ENCODE measurements around the gene ASAP3. TPM values are rescaled to one million over a fixed set of nuclear protein-coding genes. Genes with fewer than 3 reads are reported as not detected.

Gene ASAP3
- total and polyA plus RNA-seq, 2 experiments from 2014 or later = 13.9 to 27.3 TPM

DNA sequence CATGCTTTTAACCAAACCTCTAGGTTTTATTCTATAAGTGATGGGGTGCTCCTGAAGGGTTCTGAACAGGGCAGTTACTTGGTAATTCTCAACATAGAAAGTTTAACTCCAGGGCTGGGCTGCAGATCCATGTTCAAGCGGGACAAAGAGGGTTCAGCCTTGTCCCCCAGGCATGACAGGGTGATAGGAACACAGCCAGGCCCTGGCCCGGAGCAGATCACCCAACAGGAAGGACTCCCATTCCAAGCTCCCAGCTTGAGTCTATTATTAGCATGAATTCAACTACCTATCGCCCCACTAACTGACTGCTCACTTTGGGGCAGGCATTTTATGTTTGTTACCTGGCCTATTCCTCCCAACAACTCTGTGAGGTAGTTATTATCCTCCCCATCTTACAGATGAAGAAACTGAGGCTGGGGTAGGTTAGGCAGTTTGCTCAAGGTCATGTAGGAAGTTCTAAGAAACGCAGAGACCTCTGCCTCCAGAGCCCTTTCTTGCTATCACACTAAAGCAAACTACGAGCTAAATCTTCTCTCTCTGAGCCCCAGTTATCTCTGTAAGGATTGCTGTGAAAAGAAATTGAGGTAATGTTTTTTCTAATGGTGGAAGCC lies 14.5 kb downstream of the ASAP3 start:
- TF ChIP-seq EZH2phosphoT487 (IDR thresholded peaks at IDR 0.05; ENCODE audit: insufficient read depth, low read depth) = no peak
- no peak for TF ChIP-seq EZH2 (IDR thresholded peaks at IDR 0.05; ENCODE audit: insufficient read depth, poor library complexity, severe bottlenecking)
- Histone ChIP-seq H3K27me3 (replicated peaks; ENCODE audit: insufficient read depth) (no peaks in the 10 kb centered on the region), H3K4me2 (ENCODE audit: unreplicated experiment) (no peak overlapping the region), H3K9me2 (ENCODE audit: insufficient read depth) (no peaks in the 10 kb centered on the region), H2AFZ (no peak overlapping the region), H3K36me3 (ENCODE audit: low read depth) (no peaks in the 10 kb centered on the region), H3K4me1 (ENCODE audit: insufficient read depth) (peaks cover 33% of the 10 kb centered on the region), H3F3A (ENCODE audit: insufficient read depth) (peaks cover 22% of the 10 kb centered on the region), H3K9me3 (ENCODE audit: low read depth) (no peaks in the 10 kb centered on the region), H3K9ac (no peak overlapping the region), H3K27ac (peak overlapping the region; percentile 69; the same call in 1 of the 2 replicates), H3K4me3 (no peak overlapping the region), H4K20me1 (ENCODE audit: insufficient read depth) (no peaks in the 10 kb centered on the region), H3K79me2 (ENCODE audit: insufficient read depth) (peaks cover 17% of the 10 kb centered on the region)
- in situ Hi-C loops (cut with MboI) = no loop called here
- DNase-seq = no peak
- 71 to 74% methylated on average over 5 of the region's 5 CpGs for WGBS, 2 experiments (ENCODE audit: low coverage in 1 of 2, low lambda C conversion rate in 2 of 2, missing lambda C conversion rate in 2 of 2)

GRCh38 chr1:23466423-23466989 lies 17.5 kb downstream of the ASAP3 start:
- Histone ChIP-seq H3K36me3 (ENCODE audit: low read depth) (no peaks in the 10 kb centered on the region), H3K9ac (no peak overlapping the region), H3K9me2 (ENCODE audit: insufficient read depth) (no peaks in the 10 kb centered on the region), H2AFZ (no peak overlapping the region), H3K79me2 (ENCODE audit: insufficient read depth) (peaks cover 17% of the 10 kb centered on the region), H3K9me3 (ENCODE audit: low read depth) (no peaks in the 10 kb centered on the region), H3K27me3 (replicated peaks; ENCODE audit: insufficient read depth) (no peaks in the 10 kb centered on the region), H4K20me1 (ENCODE audit: insufficient read depth) (no peaks in the 10 kb centered on the region), H3K27ac (no peak overlapping the region), H3F3A (ENCODE audit: insufficient read depth) (peaks cover 10% of the 10 kb centered on the region), H3K4me2 (ENCODE audit: unreplicated experiment) (no peak overlapping the region), H3K4me1 (ENCODE audit: insufficient read depth) (peaks cover 35% of the 10 kb centered on the region), H3K4me3 (no peak overlapping the region)
- TF ChIP-seq EZH2phosphoT487 (IDR thresholded peaks at IDR 0.05; ENCODE audit: insufficient read depth, low read depth) = no peak
- no peak for TF ChIP-seq EZH2 (IDR thresholded peaks at IDR 0.05; ENCODE audit: insufficient read depth, poor library complexity, severe bottlenecking)
- in situ Hi-C loops (cut with MboI) = no loop called here
- no peak for DNase-seq
- WGBS, 2 experiments (ENCODE audit: low coverage in 1 of 2, low lambda C conversion rate in 2 of 2, missing lambda C conversion rate in 2 of 2) = 97 to 98% methylated on average over 3 of the region's 3 CpGs

GRCh38 chr1:23463286-23463685 lies 20.7 kb downstream of the ASAP3 start:
- Histone ChIP-seq H3K79me2 (ENCODE audit: insufficient read depth) (peaks cover 20% of the 10 kb centered on the region), H3K4me3 (no peak overlapping the region), H3K27ac (no peak overlapping the region), H3K4me1 (ENCODE audit: insufficient read depth) (peaks cover 15% of the 10 kb centered on the region), H3K9ac (no peak overlapping the region), H3K36me3 (ENCODE audit: low read depth) (no peaks in the 10 kb centered on the region), H3K4me2 (ENCODE audit: unreplicated experiment) (no peak overlapping the region), H3K9me3 (ENCODE audit: low read depth) (no peaks in the 10 kb centered on the region), H3F3A (ENCODE audit: insufficient read depth) (peaks cover 6% of the 10 kb centered on the region; the same call in 1 of the 2 replicates), H3K27me3 (replicated peaks; ENCODE audit: insufficient read depth) (no peaks in the 10 kb centered on the region), H3K9me2 (ENCODE audit: insufficient read depth) (no peaks in the 10 kb centered on the region), H2AFZ (no peak overlapping the region), H4K20me1 (ENCODE audit: insufficient read depth) (no peaks in the 10 kb centered on the region)
- WGBS, 2 experiments (ENCODE audit: low coverage in 1 of 2, low lambda C conversion rate in 2 of 2, missing lambda C conversion rate in 2 of 2) = 70 to 71% methylated on average over 3 of the region's 3 CpGs
- in situ Hi-C loops (cut with MboI) = no loop called here
- DNase-seq = peak; percentile 49
- TF ChIP-seq EZH2 (IDR thresholded peaks at IDR 0.05; ENCODE audit: insufficient read depth, poor library complexity, severe bottlenecking) (no peak), EZH2phosphoT487 (IDR thresholded peaks at IDR 0.05; ENCODE audit: insufficient read depth, low read depth) (no peak)

- H3K9ac ChIP-seq = no peak overlapping the region
- 82 to 87% methylated on average over 2 of the region's 2 CpGs for WGBS, 2 experiments (ENCODE audit: low coverage in 1 of 2, low lambda C conversion rate in 2 of 2, missing lambda C conversion rate in 2 of 2)
Measured at GRCh38 chr1:23462766-23463165, 21.2 kb downstream of the ASAP3 start.

More at GRCh38 chr1:23462766-23463165, 21.2 kb downstream of the ASAP3 start:
- no peaks in the 10 kb centered on the region for H4K20me1 ChIP-seq (ENCODE audit: insufficient read depth)
- H3F3A ChIP-seq (ENCODE audit: insufficient read depth) = peaks cover 6% of the 10 kb centered on the region; the same call in 1 of the 2 replicates
- H2AFZ ChIP-seq = no peak overlapping the region
- H3K36me3 ChIP-seq (ENCODE audit: low read depth) = no peaks in the 10 kb centered on the region
- no peaks in the 10 kb centered on the region for H3K9me2 ChIP-seq (ENCODE audit: insufficient read depth)
- no peak overlapping the region for H3K27ac ChIP-seq
- DNase-seq = no peak
- no peak overlapping the region for H3K4me2 ChIP-seq (ENCODE audit: unreplicated experiment)
- no peak overlapping the region for H3K4me3 ChIP-seq
- H3K4me1 ChIP-seq (ENCODE audit: insufficient read depth) = peaks cover 10% of the 10 kb centered on the region
- no peaks in the 10 kb centered on the region for H3K27me3 ChIP-seq (replicated peaks; ENCODE audit: insufficient read depth)
- H3K79me2 ChIP-seq (ENCODE audit: insufficient read depth) = peaks cover 20% of the 10 kb centered on the region
- TF ChIP-seq EZH2phosphoT487 (IDR thresholded peaks at IDR 0.05; ENCODE audit: insufficient read depth, low read depth) (no peak), EZH2 (IDR thresholded peaks at IDR 0.05; ENCODE audit: insufficient read depth, poor library complexity, severe bottlenecking) (no peak)
- in situ Hi-C loops (cut with MboI) = no loop called here
- no peaks in the 10 kb centered on the region for H3K9me3 ChIP-seq (ENCODE audit: low read depth)

Measured in GM23248 (cell line).